ENCODE results near the gene CNEP1R1.

DNA sequence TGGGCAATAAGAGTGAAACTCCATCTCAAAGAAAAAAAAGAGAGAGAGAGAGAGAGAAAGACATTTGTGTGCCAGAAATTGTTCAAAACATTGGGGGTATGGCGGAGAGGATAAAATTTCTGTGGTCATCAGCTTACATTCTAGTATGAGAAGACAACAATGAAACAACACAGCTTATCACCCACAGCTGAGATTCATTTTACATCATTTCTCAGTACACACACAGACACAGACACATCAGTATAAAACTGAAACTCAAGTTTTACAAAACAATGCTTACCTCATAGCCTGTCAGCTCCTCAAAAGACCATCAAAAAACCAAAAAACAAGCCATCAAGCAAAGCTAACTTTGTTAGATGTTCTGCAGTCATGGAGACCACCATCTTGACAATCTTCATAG lies 31.4 kb upstream of the CNEP1R1 start:
- TF ChIP-seq EZH2phosphoT487 (IDR thresholded peaks at IDR 0.05; ENCODE audit: insufficient read depth, low read depth) = no peak
- no peak for TF ChIP-seq EZH2 (IDR thresholded peaks at IDR 0.05; ENCODE audit: insufficient read depth, poor library complexity, severe bottlenecking)

Data from GM23248 (cell line).